Bronchial epithelial cell (primary cell): ENCODE data around the gene GRK5. TPM values are rescaled to one million over a fixed set of nuclear protein-coding genes. Genes with fewer than 3 reads are reported as not detected.
A peak's percentile ranks its signal among the peaks of the same experiment; 100 is the strongest.

Source experiments
- DNase-seq: peaks from one replicate; pipeline ENCODE4 v3.0.0-alpha.2; 2010; ENCODE audit warnings: low read depth
- FAIRE-seq: peaks from 2 replicates; lab custom pipeline; 2011; peaks lifted over from hg19 to GRCh38; lab: Jason Lieb, UNC
- H3K27me3 ChIP-seq: 2 replicates; pipeline ENCODE4 v1.5.1; 2011; ENCODE audit warnings: low read length; ENCODE audit not compliant: control insufficient read depth, insufficient read depth
- H3K36me3 ChIP-seq: 2 replicates; pipeline ENCODE4 v1.5.1; 2011; ENCODE audit warnings: low read length; ENCODE audit not compliant: control insufficient read depth, insufficient read depth
- H3K4me3 ChIP-seq: 2 replicates; pipeline ENCODE4 v1.5.1; 2011; ENCODE audit warnings: mild to moderate bottlenecking, low read depth, low read length, control low read depth
- CTCF ChIP-seq: IDR thresholded peaks from 2 replicates; pipeline ENCODE4 v1.5.1; 2011; ENCODE audit warnings: mild to moderate bottlenecking, moderate library complexity, low read length, control low read depth, inconsistent platforms; ENCODE audit not compliant: insufficient read depth, severe bottlenecking
- total RNA-seq: library from RNA; depleted of rRNA; stranded (reverse); fragments of >200 nt; gene quantifications from 2 replicates; pipeline ENCODE4 v1.2.1, GENCODE V29; 2014

Gene GRK5
- total RNA-seq, 1 donor from 2014 or later, result 2.4 TPM

- H3K36me3 ChIP-seq, result no peaks in the 10 kb centered on the region
- FAIRE-seq, result no peak
- DNase-seq, result no peak
- TF ChIP-seq CTCF, result no peak
- H3K4me3 ChIP-seq, result no peak overlapping the region
- no peaks in the 10 kb centered on the region for H3K27me3 ChIP-seq
These were observed 234.8 kb downstream of the GRK5 start for GRCh38 chr10:119441921-119442757.

- H3K36me3 ChIP-seq, result no peaks in the 10 kb centered on the region
- H3K27me3 ChIP-seq, result no peaks in the 10 kb centered on the region
- no peak for DNase-seq
- FAIRE-seq, result peak; percentile 70
- H3K4me3 ChIP-seq, result no peak overlapping the region
- no peak for TF ChIP-seq CTCF
These were observed 235.3 kb downstream of the GRK5 start for GRCh38 chr10:119442758-119443060.

- Histone ChIP-seq H3K4me3 (no peak overlapping the region), H3K27me3 (no peaks in the 10 kb centered on the region), H3K36me3 (no peaks in the 10 kb centered on the region)
- DNase-seq (no peak), FAIRE-seq (no peak)
- no peak for TF ChIP-seq CTCF
These were observed 236.1 kb downstream of the GRK5 start for GRCh38 chr10:119443441-119443840.

- no peaks in the 10 kb centered on the region for H3K27me3 ChIP-seq
- H3K36me3 ChIP-seq, result no peaks in the 10 kb centered on the region
- DNase-seq (no peak), FAIRE-seq (no peak)
- H3K4me3 ChIP-seq, result no peak overlapping the region
- no peak for TF ChIP-seq CTCF
These were observed 236.7 kb downstream of the GRK5 start for GRCh38 chr10:119443970-119444660.

GRCh38 chr10:119444866-119445265 is 237.5 kb downstream of the GRK5 start:
- FAIRE-seq (no peak), DNase-seq (no peak)
- Histone ChIP-seq H3K36me3 (no peaks in the 10 kb centered on the region), H3K4me3 (no peak overlapping the region), H3K27me3 (no peaks in the 10 kb centered on the region)
- TF ChIP-seq CTCF, result no peak
